Parathyroid adenoma (tissue), 2 donors: ENCODE measurements around the gene LOXL1.
A peak's percentile ranks its signal among the peaks of the same experiment; 100 is the strongest.
"Not testable (repeated sequence)": the region's sequence is repeated elsewhere in the genome, so short reads cannot be mapped to it uniquely, and the experiment has no call there.

Source experiments
- H2AFZ ChIP-seq: fragments of 300-600 bp; sonication (generic); one replicate; pipeline ENCODE4 v1.7.0; 2017; ENCODE audit warnings: antibody characterized with exemption, mild to moderate bottlenecking
- H3K27ac ChIP-seq: fragments of 300-600 bp; sonication (generic); one replicate; pipeline ENCODE4 v1.7.0; 2017
- H3K27me3 ChIP-seq: fragments of 300-600 bp; sonication (generic); one replicate; pipeline ENCODE4 v1.7.0; 2017; ENCODE audit warnings: low read length; ENCODE audit not compliant: control insufficient read depth, insufficient read depth
- H3K36me3 ChIP-seq: fragments of 300-600 bp; sonication (generic); one replicate; pipeline ENCODE4 v1.7.0; 2017; ENCODE audit warnings: low read length; ENCODE audit not compliant: control insufficient read depth, insufficient read depth
- H3K4me1 ChIP-seq: fragments of 300-600 bp; sonication (generic); one replicate; pipeline ENCODE4 v1.7.0; 2017; ENCODE audit warnings: control low read depth
- H3K4me2 ChIP-seq: fragments of 300-600 bp; sonication (generic); one replicate; pipeline ENCODE4 v1.7.0; 2017; ENCODE audit warnings: low read length
- H3K4me3 ChIP-seq: fragments of 300-600 bp; sonication (generic); one replicate; pipeline ENCODE4 v1.7.0; 2017; ENCODE audit warnings: low read depth, low read length
- H3K79me2 ChIP-seq: fragments of 300-600 bp; sonication (generic); one replicate; pipeline ENCODE4 v1.7.0; 2017; ENCODE audit warnings: control low read depth
- H3K9ac ChIP-seq: fragments of 300-600 bp; sonication (generic); one replicate; pipeline ENCODE4 v1.7.0; 2017; ENCODE audit warnings: mild to moderate bottlenecking
- H3K9me3 ChIP-seq: fragments of 300-600 bp; sonication (generic); one replicate; pipeline ENCODE4 v1.7.0; 2017; ENCODE audit warnings: low read length; ENCODE audit not compliant: control insufficient read depth
- TF ChIP-seq, protein P1 (sequence below): fragments of 300-600 bp; sonication (generic); IDR thresholded peaks from one replicate; pipeline ENCODE4 v1.7.0; 2017; ENCODE audit warnings: antibody characterized with exemption, mild to moderate bottlenecking
- donor health status: primary hyperparathyroidism.

LOXL1 gene

DNA sequence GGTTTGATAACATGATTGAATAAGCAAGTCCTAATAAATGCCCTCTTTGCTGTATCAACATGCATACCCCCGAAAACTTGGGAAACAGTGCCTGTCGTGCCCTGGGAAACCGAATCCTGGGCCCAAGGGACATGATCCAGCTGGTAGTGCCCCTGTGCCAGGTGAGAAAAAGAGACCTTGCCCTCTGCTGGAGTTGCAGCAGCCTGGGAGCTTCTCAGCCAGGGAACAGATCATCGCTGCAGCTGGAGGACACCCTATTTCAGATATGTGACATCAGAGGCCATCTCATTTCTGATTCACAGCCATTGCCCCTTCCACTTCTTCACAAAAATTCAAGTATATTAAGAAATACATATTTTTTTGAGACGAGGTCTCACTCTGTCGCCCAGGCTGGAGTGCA lies 33.5 kb downstream of the LOXL1 start:
- no peaks in the 10 kb centered on the region for H3K27me3 ChIP-seq
- no peak overlapping the region for H3K9ac ChIP-seq
- H3K4me2 ChIP-seq = no peak overlapping the region
- H3K4me1 ChIP-seq = no peaks in the 10 kb centered on the region
- no peaks in the 10 kb centered on the region for H3K36me3 ChIP-seq
- TF ChIP-seq, protein P1, sequence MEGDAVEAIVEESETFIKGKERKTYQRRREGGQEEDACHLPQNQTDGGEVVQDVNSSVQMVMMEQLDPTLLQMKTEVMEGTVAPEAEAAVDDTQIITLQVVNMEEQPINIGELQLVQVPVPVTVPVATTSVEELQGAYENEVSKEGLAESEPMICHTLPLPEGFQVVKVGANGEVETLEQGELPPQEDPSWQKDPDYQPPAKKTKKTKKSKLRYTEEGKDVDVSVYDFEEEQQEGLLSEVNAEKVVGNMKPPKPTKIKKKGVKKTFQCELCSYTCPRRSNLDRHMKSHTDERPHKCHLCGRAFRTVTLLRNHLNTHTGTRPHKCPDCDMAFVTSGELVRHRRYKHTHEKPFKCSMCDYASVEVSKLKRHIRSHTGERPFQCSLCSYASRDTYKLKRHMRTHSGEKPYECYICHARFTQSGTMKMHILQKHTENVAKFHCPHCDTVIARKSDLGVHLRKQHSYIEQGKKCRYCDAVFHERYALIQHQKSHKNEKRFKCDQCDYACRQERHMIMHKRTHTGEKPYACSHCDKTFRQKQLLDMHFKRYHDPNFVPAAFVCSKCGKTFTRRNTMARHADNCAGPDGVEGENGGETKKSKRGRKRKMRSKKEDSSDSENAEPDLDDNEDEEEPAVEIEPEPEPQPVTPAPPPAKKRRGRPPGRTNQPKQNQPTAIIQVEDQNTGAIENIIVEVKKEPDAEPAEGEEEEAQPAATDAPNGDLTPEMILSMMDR = no peak
- no peak overlapping the region for H2AFZ ChIP-seq
- no peaks in the 10 kb centered on the region for H3K9me3 ChIP-seq
- no peak overlapping the region for H3K4me3 ChIP-seq
- no peaks in the 10 kb centered on the region for H3K79me2 ChIP-seq
- no peak overlapping the region for H3K27ac ChIP-seq

DNA sequence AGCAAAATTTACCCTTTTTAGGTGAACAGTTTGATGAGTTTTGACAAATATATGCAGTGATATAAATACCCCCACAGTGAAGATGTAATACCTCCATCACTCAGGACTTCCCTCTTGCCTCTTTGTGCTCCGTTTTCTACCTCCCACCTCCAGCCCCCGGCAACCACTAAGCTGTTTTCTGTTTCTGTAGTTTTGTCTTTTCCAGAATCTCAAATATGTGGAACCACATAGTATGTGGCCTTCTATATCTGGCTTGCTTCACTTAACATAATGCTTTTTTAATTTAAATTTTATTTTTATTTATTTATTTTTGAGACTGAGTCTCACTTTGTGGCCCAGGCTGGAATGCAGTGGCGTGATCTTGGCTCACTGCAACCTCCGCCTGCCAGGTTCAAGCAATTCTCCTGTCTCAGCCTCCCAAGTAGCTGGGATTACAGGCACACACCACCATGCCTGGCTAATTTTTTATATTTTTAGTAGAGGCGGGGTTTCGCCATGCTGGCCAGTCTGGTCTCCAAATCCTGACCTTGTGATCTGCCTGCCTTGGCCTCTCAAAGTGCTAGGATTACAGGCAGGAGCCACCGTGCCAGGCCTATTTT lies 34.3 kb downstream of the LOXL1 start:
- H3K27me3 ChIP-seq, H3K79me2 ChIP-seq, H3K9ac ChIP-seq, H3K36me3 ChIP-seq, H3K9me3 ChIP-seq, H3K4me2 ChIP-seq, H3K27ac ChIP-seq, H3K4me3 ChIP-seq, H3K4me1 ChIP-seq, H2AFZ ChIP-seq: not testable (repeated sequence)

DNA sequence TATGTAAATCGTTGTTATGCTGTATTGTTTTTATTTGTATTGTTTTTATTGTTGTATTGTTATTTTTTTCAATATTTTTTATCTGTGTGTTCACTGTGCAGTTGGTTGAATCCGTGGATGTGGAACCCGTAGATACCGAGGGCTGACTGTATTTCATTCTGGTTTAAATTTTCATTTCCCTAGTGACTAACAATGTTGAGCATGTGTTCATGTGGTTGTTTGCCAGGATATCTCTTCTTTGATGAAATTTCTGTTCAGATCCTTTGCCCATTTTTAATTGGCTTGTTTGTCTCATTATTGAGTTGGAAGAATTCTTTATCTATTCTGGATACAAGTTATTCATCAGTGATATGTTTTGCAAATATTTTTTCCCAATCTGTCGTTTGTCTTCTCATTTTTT lies 36.2 kb downstream of the LOXL1 start:
- Histone ChIP-seq H3K36me3 (no peaks in the 10 kb centered on the region), H3K79me2 (no peaks in the 10 kb centered on the region), H3K9ac (no peak overlapping the region), H2AFZ (no peak overlapping the region), H3K4me3 (no peak overlapping the region), H3K27ac (no peak overlapping the region), H3K27me3 (no peaks in the 10 kb centered on the region), H3K4me1 (no peaks in the 10 kb centered on the region), H3K4me2 (no peak overlapping the region), H3K9me3 (no peaks in the 10 kb centered on the region)
- TF ChIP-seq, protein P1 = no peak

DNA sequence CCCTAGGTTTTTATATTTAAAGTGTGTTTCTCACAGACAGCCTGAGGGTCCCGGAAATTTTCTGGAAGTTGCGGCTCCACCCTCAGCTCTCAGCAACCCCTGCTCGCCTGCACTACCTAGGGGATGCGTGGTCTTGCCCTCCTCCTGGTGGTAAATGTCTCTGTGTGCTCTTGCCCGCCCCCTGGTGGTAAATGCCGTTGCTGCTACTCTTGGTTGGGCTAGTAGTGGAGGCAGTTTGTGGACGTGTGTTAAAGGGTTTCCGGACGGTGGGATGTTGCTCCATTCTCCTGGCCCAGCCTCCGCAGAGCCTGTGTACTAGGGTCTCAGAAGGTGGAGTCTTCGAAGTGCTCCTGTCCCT lies 38.5 kb downstream of the LOXL1 start:
- Histone ChIP-seq H3K9ac (no peak overlapping the region), H3K4me2 (no peak overlapping the region), H3K4me1 (no peaks in the 10 kb centered on the region), H2AFZ (peak overlapping the region; percentile 61), H3K79me2 (no peaks in the 10 kb centered on the region), H3K36me3 (no peaks in the 10 kb centered on the region), H3K9me3 (no peaks in the 10 kb centered on the region), H3K27ac (no peak overlapping the region), H3K27me3 (no peaks in the 10 kb centered on the region), H3K4me3 (no peak overlapping the region)
- TF ChIP-seq, protein P1 = peak; percentile 84

DNA sequence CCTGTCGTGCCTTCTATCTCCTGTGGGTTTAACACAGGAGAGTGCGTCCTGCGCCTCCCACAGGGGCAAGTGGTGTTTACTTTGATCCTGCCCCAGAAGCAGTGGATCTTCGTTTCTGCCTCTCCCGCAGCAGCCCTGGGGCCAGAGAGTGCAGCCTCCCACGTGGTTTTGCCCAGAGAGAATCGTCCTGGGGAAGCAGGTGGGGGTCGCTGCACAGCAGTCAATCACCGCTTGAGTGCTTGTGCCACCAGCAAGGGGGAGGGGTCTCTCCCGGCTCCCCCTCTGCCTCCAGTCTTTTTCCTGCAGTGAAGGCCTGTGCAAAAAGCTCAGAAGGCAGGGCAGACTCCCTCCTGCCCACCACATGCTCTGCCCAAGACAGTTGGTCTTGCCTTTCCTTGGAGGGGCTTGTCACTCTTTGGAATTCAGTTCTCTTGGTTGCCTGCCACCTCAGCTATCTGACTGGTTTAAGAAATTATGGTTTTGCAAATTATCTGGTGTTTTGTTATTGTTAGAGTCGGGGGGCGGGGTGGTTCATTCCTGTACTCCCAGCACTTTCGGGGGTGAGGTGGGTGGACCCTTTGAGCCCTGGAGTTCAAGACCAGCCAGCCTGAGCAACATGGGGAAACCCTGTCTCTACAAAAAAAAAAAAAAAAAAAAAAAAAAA lies 39.0 kb downstream of the LOXL1 start:
- H3K79me2 ChIP-seq = no peaks in the 10 kb centered on the region
- no peak overlapping the region for H3K27ac ChIP-seq
- H3K36me3 ChIP-seq = no peaks in the 10 kb centered on the region
- TF ChIP-seq, protein P1 = no peak
- no peaks in the 10 kb centered on the region for H3K4me1 ChIP-seq
- H3K4me2 ChIP-seq = no peak overlapping the region
- no peak overlapping the region for H3K9ac ChIP-seq
- no peaks in the 10 kb centered on the region for H3K9me3 ChIP-seq
- H3K27me3 ChIP-seq = no peaks in the 10 kb centered on the region
- H3K4me3 ChIP-seq = no peak overlapping the region
- H2AFZ ChIP-seq = peak overlapping the region; percentile 61
